ENCODE measurements around the gene B4GALNT4.

- TF ChIP-seq POLR2AphosphoS5 (IDR thresholded peaks at IDR 0.05; ENCODE audit: low read depth, low read length) (no peak), POLR2A (IDR thresholded peaks at IDR 0.05; ENCODE audit: low read depth, low read length) (no peak), TAF1 (IDR thresholded peaks at IDR 0.05; ENCODE audit: borderline replicate concordance, low read depth, low read length) (no peak)
Observed at GRCh38 chr11:387193-387793, 18.0 kb downstream of the B4GALNT4 start.
